ENCODE data around the gene LYL1. TPM values are rescaled to one million over a fixed set of nuclear protein-coding genes. Genes with fewer than 3 reads are reported as not detected.
A peak's percentile ranks its signal among the peaks of the same experiment; 100 is the strongest.

LYL1 gene
- total RNA-seq: 0.47 and 0.50 TPM in 2 replicates
- long read RNA-seq: 0 reads

GRCh38 chr19:13102666-13103580 lies at the start of gene LYL1:
LYL1 (minus strand) TSS chr19:13102858; CDS start chr19:13101171, 1,687 bp downstream.
- Mint-ChIP-seq H3K27ac (no peak within 1 kb of the TSS), H3K36me3 (ENCODE audit: insufficient read depth) (peaks cover 2% of the 10 kb centered on the region), H3K9me3 (ENCODE audit: low read depth) (no peaks in the 10 kb centered on the region), H3K27me3 (peaks cover 29% of the 10 kb centered on the region), H3K4me1 (ENCODE audit: low read depth) (no peaks in the 10 kb centered on the region), H3K4me3 (ENCODE audit: low read depth) (no peak within 1 kb of the TSS)
- DNase-seq (ENCODE audit: low spot score, unreplicated experiment): peak; percentile 46
- no peak for TF ChIP-seq CTCF (IDR thresholded peaks at IDR 0.05; ENCODE audit: unreplicated experiment)

GRCh38 chr19:13151605-13152355 lies 49.1 kb upstream of the LYL1 start:
- H3K27me3 Mint-ChIP-seq: no peaks in the 10 kb centered on the region
- DNase-seq (ENCODE audit: low spot score, unreplicated experiment): peak; percentile 93
- H3K4me3 Mint-ChIP-seq (ENCODE audit: low read depth): peak overlapping the region; percentile 96
- TF ChIP-seq CTCF (IDR thresholded peaks at IDR 0.05; ENCODE audit: unreplicated experiment): peak; percentile 29
- H3K36me3 Mint-ChIP-seq (ENCODE audit: insufficient read depth): peaks cover 10% of the 10 kb centered on the region
- no peaks in the 10 kb centered on the region for H3K9me3 Mint-ChIP-seq (ENCODE audit: low read depth)
- peaks cover 17% of the 10 kb centered on the region for H3K4me1 Mint-ChIP-seq (ENCODE audit: low read depth)
- H3K27ac Mint-ChIP-seq: peak overlapping the region; percentile 100

- H3K27me3 Mint-ChIP-seq: no peaks in the 10 kb centered on the region
- H3K36me3 Mint-ChIP-seq (ENCODE audit: insufficient read depth): peaks cover 10% of the 10 kb centered on the region
- H3K9me3 Mint-ChIP-seq (ENCODE audit: low read depth): no peaks in the 10 kb centered on the region
- DNase-seq (ENCODE audit: low spot score, unreplicated experiment): no peak
- no peak for TF ChIP-seq CTCF (IDR thresholded peaks at IDR 0.05; ENCODE audit: unreplicated experiment)
- peak overlapping the region; percentile 96 for H3K4me3 Mint-ChIP-seq (ENCODE audit: low read depth)
- peak overlapping the region; percentile 99 for H3K27ac Mint-ChIP-seq
- peaks cover 12% of the 10 kb centered on the region for H3K4me1 Mint-ChIP-seq (ENCODE audit: low read depth)
These were observed 48.4 kb upstream of the LYL1 start for GRCh38 chr19:13150931-13151604.

- peak within 1 kb of the TSS; percentile 99 for H3K27ac Mint-ChIP-seq
- H3K9me3 Mint-ChIP-seq (ENCODE audit: low read depth): no peaks in the 10 kb centered on the region
- peaks cover 10% of the 10 kb centered on the region for H3K36me3 Mint-ChIP-seq (ENCODE audit: insufficient read depth)
- no peaks in the 10 kb centered on the region for H3K27me3 Mint-ChIP-seq
- peaks cover 12% of the 10 kb centered on the region for H3K4me1 Mint-ChIP-seq (ENCODE audit: low read depth)
- peak within 1 kb of the TSS; percentile 96 for H3K4me3 Mint-ChIP-seq (ENCODE audit: low read depth)
- DNase-seq (ENCODE audit: low spot score, unreplicated experiment): peak; percentile 85
- TF ChIP-seq CTCF (IDR thresholded peaks at IDR 0.05; ENCODE audit: unreplicated experiment): peak; percentile 56
These were observed 47.7 kb upstream of the LYL1 start, which contains the start of the genes IER2 and STX10 for GRCh38 chr19:13150187-13150930. IER2 (plus strand) TSS chr19:13150411; CDS start chr19:13153187, 2,776 bp downstream. STX10 (minus strand) TSS chr19:13150375; CDS start chr19:13150173, 202 bp downstream.

Data from progenitor cell of endocrine pancreas (in vitro differentiated cells).